Stimulated activated CD4-positive, alpha-beta T cell treated with anti-CD3 and anti-CD28 coated beads, Interleukin-1b, Interleukin-23, amount 100 ng/mL, for 48 hours (primary cell): ENCODE measurements around the gene CYSRT1.
A peak's percentile ranks its signal among the peaks of the same experiment; 100 is the strongest.
"Not testable (repeated sequence)": the region's sequence is repeated elsewhere in the genome, so short reads cannot be mapped to it uniquely, and the experiment has no call there.

ENCODE experiments used
- DNase-seq: peaks from one replicate; pipeline ENCODE4 v3.0.0-alpha.2; 2020

Gene CYSRT1

DNA sequence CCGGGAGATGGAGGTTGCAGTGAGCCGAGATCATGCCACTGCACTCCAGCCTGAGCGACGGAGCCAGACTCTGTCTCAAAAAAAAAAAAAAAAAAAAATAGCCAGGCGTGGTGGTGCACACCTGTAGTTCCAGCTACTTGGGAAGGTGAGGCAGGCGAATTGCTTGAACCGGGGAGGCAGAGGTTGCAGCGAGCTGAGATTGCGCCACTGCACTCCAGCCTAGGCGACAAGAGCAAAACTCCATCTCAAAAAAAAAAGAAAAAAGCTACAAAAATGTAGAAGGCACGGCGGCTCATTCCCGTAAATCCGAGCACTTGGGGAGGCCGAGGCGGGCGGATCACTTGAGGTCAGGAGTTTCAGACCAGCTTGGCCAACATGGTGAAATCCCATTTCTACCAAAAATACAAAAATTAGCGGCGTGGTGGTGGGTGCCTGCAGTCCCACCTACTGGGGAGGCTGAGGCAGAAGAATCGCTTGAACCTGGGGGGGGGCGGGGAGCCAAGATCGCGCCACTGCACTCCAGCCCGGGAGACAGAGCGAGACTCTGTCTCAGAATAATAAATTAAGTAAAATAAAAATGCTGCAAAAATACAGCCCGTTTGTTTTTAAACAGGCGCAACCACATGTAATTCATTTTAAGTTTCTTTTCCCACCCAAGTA lies 14.7 kb downstream of the CYSRT1 start:
- not testable (repeated sequence) for DNase-seq

DNA sequence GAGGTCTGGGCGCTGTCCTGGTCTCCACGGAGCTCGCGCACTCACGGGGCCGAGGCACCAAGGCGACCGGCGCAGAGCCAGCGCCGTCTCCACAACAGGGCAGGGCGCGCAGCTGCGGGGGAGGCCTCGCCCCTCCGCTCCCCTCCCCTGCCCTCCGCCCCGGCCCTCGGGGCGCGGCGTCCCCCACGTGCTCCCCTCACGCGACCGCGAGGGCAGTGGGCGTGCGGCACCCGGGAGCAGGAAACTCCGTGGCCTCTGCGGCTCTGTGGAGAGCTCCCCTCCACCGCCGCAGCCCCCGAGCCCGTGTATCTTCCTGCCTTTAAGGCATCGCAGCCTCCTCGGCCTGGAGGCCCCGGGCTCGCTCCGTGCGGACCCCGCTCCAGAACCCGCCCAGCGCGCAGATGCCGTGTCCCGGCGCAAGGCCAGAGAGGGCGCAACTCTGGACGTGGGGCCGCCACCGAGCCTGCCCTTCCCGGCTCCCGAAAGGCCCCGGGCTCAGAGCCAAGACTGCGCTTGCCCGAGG lies 15.4 kb downstream of the CYSRT1 start:
- peak; percentile 62 for DNase-seq

DNA sequence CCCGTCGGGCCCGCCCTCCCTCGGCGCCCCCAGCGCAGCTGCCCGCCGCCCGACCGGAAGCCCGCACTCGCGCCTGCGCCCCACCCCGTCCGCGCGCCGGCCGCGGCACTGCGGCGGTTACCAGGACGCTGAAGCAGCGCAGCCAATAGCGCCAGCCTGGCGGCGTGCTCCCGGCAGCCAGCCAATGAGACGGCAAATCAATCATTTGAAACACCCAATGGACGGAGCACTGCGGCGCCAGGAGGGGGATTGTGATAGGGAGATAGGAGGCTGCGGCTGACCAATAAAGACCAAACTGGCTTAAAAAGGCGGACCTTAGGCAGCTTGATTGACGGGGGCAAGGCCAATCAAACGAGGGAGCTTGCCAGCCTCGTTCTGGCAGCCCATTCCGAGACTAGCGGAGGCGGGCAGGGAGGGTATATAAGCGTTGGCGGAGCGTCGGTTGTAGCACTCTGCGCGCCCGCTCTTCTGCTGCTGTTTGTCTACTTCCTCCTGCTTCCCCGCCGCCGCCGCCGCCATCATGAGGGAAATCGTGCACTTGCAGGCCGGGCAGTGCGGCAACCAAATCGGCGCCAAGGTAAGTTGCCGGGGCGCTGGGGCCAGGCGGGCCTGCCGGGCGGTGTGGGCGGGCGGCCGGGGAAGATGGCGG lies 16.0 kb downstream of the CYSRT1 start, which contains the start of gene TUBB4B:
TSS of gene TUBB4B (plus strand) at position 447 of the 649 bp plus-strand sequence. CDS start at position 521, 74 bp downstream.
- peak; percentile 99 for DNase-seq

DNA sequence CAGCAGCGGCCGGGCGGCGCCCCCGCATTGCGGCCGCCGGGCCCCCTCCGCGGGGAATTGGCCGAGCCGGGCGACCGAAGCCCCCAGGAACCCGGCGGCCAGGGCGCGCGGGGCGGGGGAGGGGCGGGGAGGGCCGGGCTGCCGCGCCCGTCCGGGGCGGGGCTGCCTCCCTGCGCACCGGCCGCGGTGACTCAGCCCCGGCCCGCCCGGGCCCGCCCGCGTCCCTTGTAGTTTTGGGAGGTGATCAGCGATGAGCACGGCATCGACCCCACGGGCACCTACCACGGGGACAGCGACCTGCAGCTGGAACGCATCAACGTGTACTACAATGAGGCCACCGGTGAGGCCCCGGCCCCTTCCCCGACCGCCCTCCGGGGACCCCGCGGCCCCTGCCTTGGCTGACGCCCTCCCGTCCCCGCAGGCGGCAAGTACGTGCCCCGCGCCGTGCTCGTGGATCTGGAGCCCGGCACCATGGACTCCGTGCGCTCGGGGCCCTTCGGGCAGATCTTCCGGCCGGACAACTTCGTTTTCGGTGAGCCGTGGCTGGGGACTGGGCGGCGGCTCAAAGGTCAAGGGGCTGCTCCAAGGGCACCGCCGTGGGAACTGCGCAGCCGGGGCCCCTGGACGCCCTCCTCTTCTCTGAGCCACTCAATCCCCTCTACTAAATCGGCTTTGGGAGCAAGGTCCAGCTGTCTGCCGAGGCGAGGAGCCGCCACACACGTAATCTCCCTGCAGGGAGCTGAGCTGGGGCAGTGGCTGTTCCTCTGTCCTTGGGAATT lies 16.7 kb downstream of the CYSRT1 start:
- peak; percentile 62 for DNase-seq

DNA sequence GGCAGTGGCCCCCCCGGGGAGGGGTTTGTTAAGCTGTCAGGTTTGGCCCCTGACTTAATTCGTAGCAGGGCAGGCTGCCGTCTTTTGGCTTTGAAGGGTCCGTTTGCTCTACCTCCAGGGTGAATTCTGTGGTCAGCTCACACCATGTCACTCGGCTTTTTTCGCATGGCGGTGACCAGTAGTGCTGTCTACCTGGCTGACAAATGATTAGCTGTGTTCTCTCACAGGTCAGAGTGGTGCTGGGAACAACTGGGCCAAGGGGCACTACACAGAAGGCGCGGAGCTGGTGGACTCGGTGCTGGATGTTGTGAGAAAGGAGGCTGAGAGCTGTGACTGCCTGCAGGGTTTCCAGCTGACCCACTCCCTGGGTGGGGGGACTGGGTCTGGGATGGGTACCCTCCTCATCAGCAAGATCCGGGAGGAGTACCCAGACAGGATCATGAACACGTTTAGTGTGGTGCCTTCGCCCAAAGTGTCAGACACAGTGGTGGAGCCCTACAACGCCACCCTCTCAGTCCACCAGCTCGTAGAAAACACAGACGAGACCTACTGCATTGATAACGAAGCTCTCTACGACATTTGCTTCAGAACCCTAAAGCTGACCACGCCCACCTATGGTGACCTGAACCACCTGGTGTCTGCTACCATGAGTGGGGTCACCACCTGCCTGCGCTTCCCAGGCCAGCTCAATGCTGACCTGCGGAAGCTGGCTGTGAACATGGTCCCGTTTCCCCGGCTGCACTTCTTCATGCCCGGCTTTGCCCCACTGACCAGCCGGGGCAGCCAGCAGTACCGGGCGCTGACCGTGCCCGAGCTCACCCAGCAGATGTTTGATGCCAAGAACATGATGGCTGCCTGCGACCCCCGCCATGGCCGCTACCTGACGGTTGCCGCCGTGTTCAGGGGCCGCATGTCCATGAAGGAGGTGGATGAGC lies 17.6 kb downstream of the CYSRT1 start:
- DNase-seq = no peak

DNA sequence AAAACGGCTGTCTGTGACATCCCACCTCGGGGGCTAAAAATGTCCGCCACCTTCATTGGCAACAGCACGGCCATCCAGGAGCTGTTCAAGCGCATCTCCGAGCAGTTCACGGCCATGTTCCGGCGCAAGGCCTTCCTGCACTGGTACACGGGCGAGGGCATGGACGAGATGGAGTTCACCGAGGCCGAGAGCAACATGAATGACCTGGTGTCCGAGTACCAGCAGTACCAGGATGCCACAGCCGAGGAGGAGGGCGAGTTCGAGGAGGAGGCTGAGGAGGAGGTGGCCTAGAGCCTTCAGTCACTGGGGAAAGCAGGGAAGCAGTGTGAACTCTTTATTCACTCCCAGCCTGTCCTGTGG lies 18.3 kb downstream of the CYSRT1 start:
- not testable (repeated sequence) for DNase-seq

DNA sequence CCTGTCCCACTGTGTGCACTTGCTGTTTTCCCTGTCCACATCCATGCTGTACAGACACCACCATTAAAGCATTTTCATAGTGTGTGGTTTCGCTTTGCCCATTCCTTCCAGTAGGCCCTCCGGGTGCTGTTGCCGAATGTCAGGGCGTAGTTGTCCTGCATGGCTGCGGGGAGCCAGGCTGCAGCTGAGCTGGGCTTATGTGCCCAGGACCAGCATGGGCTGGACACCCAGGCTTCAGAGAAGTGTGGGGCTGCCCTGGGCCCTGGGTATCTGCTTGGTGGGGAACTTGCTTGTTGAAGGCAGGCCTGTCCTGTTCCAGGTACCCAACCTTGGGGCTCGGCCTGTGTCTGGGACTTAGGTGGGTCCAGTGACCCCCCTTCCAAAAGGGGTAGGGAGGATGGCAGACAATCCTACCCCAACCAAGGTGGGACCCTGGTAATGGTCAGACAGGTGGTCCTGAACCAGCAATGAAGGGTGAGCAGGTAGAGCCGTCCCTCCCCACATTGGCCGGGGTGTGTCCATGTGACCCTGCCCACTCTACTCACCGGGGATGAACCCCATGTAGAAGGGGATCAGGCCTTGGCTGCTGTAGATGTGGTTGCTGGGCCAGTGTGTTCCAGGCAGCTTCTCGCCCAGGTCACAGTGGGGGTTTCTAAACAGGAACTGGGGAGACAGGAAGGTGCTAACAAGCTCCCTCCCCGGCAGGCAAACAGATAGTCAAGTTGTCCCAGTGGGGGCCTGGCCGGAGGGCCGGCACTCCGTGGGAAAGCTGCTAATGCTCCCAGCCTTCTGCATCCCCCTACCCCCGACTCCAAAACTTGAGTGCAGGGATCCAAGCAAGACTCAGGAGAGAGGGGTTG lies 18.9 kb downstream of the CYSRT1 start:
- no peak for DNase-seq

DNA sequence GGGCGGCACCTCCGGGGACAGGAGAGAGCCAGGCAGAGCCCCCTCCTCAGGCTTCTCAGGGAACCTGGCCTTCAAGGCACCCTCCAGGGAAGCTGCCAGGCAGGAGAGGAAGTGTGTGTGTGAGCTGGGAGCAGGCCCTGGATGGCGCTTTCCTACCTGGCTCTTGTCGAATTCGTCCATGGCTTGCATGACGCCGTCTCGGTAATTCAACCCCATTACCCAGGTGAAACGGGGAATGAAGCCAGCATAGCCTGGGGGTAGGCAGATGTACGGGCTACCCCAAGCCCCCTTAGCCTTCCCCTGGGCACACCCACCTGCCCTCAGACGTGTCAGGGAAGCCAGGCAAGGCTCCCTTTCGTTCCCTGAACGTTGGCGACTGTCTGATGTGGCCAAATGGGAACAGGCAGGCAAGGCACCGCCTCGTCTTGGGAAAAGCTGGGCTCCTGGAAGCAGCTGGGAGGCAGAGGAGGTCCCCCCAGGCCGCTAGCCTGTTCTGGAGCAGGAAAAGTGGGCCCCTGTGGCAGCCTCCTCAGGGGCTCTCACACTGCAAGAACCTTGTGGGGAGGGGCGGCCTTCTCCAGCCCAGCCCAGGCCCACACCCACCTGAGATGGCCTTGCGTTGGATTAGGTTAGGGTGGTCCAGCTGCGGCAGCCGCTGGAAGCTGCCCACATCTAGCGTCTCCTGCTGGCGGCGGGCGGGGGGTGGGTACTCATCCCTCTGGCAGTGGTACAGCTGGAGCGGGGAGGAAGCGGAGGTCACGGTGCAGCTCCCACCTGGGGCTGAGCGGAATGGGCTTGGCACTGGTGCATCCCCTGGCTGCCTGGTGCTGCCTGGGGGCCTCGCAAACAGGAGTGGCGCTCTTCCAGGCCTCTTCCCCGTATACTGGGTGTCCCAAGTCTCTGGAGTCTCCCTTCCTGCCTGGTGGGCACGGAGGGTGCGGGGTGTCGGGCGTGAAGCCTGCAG lies 19.8 kb downstream of the CYSRT1 start:
- no peak for DNase-seq

DNA sequence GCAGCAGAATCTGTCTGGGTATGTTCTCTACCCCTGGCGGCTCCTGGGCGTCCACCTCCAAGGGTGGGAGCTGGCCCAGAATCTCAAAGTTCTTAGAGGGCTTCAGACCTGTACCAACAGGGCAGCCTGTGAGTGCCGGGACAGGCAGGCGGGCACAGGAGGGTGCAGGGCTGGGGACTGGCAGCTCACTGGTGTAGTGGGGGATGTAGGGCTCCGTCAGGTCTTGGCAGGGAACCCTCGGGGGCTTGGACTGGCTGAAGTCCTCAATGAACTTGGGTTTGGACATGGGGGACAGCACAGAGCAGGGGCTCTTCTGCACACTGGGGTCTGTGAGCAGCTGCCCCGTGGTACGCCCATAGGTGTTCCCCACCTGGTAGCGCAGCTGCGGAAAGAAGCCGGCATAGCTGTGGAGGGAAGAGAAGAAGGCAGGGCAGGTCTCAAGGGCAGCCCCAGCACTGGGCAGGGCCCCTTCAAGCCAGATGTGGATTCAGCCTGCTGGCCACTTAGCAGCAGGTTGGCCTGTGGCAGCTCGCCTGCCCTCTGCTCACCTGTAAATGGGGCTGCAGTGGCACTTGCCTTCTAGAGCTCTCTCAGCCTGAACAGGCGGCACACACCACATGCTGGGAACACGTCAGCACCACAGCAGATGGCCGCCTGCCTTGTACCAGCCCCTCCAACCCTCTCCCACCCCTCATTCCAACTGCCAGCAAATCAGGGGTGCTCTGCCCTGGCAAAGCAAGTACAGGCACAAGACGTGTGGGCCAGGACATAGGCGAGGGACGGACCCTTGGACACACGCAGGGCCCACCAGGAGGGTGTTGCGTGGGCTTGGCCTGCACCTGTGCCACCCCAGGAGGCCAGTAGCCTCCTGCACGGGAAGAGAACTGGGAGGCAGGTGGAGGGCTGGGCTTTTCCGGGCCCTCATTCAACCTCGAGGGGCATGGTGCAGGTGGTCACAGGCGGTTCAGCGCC lies 20.8 kb downstream of the CYSRT1 start:
- DNase-seq = no peak

DNA sequence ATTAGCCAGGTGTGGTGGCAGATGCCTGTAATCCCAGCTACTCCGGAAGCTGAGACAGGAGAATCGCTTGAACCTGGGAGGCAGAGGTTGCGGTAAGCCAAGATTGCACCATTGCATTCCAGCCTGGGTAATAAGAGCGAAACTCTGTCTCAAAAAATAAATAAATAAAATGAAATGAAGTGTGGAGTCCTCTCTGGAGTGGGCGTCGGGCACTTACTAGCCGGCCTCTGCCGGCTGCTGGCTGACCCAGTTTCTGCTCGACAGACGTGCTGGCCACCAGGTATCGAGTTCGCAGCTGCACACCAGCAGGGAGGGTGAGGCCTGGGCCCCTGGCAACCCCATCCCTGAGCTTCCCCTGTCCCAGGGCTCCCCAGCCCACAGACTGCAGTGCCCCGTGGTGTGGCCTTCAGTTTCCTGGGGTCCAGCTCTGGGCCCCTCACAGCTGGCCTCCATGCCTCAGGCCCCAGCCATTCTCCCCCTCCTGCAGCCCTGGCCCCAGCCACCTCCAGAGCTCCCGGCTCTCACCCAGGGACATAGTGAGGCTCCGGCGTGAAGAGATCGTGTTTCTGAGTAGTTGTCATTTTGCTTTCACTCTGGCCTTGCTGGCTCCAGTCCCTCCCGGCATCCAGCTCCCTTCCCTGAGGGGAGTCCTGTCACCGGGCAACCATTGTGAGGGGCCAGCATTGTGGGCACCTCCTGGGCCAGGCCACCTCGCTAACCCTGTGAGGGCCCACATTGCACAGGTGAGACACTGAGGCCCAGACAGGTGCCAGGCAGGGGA lies 22.4 kb downstream of the CYSRT1 start:
- no peak for DNase-seq

DNA sequence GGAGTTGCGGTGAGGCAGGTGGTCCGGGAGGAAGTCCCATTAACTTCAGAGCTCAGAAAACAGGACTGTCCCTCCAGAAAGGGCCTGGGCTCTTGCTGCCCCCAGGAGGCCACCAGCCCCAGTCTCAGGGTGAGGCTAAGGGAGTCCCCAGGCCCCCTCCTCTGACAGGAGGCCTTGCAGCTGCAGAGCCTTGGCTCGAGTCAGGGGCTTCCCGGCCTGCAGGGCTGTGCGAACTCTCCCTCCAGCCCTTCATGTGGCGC lies 22.9 kb downstream of the CYSRT1 start:
- no peak for DNase-seq

DNA sequence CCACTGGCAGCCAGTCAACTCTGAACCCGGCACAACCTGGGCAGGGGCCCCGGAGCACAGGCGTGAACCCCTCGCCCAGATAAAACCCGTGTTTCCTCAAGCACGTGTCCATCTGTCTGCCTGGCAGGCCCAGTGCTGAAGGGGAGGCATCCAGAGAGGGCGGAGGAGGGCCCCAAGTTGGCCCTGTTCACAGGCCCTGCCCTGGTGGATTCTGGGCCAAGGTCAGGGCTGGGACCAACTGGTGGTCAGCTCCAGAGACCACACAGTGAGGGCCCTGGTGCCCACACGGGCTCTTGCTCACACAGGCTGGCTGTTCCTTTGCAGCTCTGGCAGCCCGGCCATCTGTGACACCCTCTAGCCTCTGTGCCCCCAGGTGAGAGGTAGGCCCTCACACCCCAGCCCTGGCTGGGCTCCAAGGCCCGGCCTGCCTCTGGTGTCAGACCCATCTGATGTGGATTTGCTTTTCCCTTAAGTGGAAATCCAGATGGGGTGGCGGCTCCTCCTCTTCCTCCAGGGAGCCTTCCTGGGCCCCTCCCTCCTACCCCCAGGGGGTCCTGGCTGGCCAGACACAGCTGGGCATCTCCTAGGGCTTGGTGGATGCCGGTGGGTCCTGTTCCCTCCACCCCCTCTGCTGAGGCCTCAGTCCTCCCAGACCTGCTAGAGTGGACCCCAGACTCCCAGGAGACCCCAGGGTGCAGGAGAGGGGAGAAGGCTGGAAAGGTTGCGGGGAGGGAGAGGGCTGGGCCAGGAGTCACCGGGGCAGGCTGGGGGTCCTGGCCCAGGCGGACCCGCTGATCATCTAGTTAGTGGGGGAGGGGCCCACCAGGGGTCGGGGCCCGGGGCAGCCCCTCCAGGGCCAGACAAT lies 25.6 kb downstream of the CYSRT1 start:
- DNase-seq = no peak

DNA sequence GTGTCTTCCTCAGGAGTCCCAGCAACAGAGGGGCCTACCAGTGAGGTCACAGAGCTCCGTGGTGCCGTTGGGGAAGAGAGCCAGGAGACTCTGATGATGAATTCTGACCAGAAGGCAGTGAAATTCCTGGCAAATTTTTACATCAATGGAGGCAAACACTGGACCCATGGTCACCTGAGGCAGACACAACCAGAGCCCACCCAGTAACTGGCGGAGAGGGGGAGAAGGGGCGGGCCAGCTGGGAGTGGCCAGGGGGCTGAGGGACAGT lies 26.2 kb downstream of the CYSRT1 start, which contains the start of gene STPG3:
TSS of gene STPG3 (plus strand) at position 93 of the 268 bp plus-strand sequence. CDS start at position 94, 1 bp downstream.
- no peak for DNase-seq

DNA sequence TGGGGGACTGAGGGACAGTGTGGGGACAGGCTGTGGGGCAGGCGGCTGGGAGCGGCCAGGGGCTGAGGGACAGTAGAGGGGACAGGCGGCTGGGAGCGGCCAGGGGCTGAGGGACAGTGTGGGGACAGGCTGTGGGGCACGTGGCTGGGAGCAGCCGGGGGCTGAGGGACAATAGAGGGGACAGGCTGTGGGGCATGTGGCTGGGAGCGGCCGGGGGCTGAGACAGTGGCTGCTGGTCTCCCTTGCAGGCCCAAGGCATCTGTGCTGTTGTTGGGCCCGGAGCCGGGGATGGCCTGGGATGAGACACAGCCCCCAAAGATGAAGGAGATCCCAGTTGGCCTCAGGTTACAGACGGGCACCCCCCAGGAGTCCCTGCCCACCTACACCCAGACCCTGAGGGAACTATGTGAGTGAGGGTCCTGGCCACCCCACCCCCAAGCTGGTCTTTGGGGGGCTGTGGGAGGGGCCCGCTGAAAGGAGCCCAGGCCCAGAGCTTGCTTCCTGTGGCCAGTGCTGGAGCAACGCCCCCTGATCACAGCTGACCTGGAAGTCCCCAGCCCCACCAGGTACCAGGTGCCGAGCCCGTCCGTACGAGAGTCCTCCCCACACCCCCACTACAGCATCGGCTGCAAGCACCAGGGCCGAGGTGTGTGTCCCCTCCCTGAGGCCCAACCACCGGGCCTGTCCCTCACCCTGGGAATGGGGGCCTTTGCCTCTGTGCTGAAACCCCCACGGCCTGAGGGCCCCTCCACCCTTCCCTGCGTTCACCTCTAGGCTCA lies 26.7 kb downstream of the CYSRT1 start:
- DNase-seq = no peak

DNA sequence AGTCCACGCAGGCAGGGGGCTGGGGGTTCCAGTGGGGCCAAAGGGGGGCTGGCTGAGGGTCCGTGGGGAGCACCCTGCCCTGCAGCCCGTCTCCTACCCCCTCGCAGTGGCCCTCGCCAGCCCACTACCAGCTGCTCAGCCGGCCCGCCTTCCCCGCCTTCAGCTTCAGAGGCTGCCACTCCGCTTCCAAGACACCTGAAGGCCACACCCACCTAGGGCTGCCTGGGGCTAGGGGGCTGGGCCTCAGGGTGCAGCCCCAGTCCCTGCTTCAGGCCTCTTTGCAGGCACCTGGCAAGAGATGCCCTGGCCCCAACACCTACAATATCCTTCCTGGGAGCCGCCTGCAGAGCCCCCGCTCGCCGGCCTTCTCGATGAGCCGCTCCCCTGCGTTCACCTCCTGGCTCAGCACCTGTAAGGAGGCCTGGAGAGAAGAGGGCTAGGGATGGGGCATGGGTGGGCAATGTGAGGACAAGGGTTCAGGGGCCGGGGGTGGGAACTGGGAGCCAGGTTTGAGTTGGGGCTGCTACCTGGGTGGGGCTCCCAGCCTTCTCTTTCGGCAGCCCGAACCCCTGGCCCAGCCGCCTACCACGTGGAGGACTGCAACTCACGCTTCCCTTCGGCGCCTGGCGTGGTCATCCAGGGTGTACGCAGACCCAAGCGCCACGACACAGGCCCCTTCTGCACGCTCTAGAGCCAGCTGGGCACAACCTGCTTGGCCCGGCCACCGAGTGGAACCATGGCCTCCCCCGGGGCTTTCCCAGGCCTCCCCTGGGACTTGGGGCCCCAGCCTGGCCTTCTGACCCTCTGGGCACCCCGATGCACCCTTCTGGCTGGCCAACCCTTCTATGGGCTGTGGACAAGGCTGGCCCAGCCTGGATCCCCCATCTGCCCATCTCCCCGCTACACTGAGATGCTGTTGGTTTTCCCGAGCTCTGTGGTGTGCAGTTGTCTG lies 27.9 kb downstream of the CYSRT1 start:
- no peak for DNase-seq
